Natural killer cell (primary cell): Measurements from ENCODE around the gene RBFOX1. TPM values are rescaled to one million over a fixed set of nuclear protein-coding genes. Genes with fewer than 3 reads are reported as not detected.

Experiments used
- ATAC-seq, 3 donors: fragments of 150-1000 bp in 2 of 3; fragments of 200-7000 bp in 1 of 3; cut with Tn5 transposase; 1 replicate in 1 of 3; 2 replicates in 2 of 3; pipeline ENCODE4 v1.10.0; 2021; ENCODE audit warnings: mild to moderate bottlenecking in 2 of 3, moderate library complexity in 2 of 3
- DNase-seq, 2 donors: peaks; one replicate each; pipeline versions ENCODE4 v3.0.0 to v3.0.0-alpha.2; 2013 to 2021; ENCODE audit warnings: mixed read lengths in 1 of 2
- H3K27ac ChIP-seq: one replicate; pipeline ENCODE4 v1.5.1; 2013; ENCODE audit warnings: mild to moderate bottlenecking, low read length
- H3K27me3 ChIP-seq: one replicate; pipeline ENCODE4 v1.6.1; 2013; ENCODE audit warnings: low read length; ENCODE audit not compliant: control insufficient read depth, insufficient read depth
- H3K36me3 ChIP-seq: one replicate; pipeline ENCODE4 v1.6.1; 2013; ENCODE audit warnings: low read length; ENCODE audit not compliant: control insufficient read depth, insufficient read depth
- H3K4me1 ChIP-seq: one replicate; pipeline ENCODE4 v1.6.1; 2013; ENCODE audit warnings: low read length; ENCODE audit not compliant: control insufficient read depth, insufficient read depth
- H3K4me3 ChIP-seq: one replicate; pipeline ENCODE4 v1.5.1; 2013; ENCODE audit warnings: low read length
- H3K9me3 ChIP-seq: one replicate; pipeline ENCODE4 v1.6.1; 2013; ENCODE audit warnings: low read length; ENCODE audit not compliant: control insufficient read depth, insufficient read depth
- H3K27ac Mint-ChIP-seq, 2 donors: one replicate each; pipeline ENCODE4 v1.8.0; 2022; ENCODE audit warnings: mild to moderate bottlenecking in 2 of 2, mixed read lengths in 2 of 2, moderate library complexity in 1 of 2
- H3K27me3 Mint-ChIP-seq, 2 donors: one replicate each; pipeline ENCODE4 v1.8.0; 2022; ENCODE audit warnings: low read depth in 2 of 2, mixed read lengths in 2 of 2
- H3K36me3 Mint-ChIP-seq: one replicate; pipeline ENCODE4 v1.8.0; 2022; ENCODE audit warnings: mixed read lengths
- H3K4me1 Mint-ChIP-seq, 2 donors: one replicate each; pipeline ENCODE4 v1.8.0; 2022; ENCODE audit warnings: mixed read lengths in 2 of 2
- H3K4me3 Mint-ChIP-seq: one replicate; pipeline ENCODE4 v1.8.0; 2022; ENCODE audit warnings: mild to moderate bottlenecking, moderate library complexity, mixed read lengths
- H3K9me3 Mint-ChIP-seq, 2 donors: one replicate each; pipeline ENCODE4 v1.8.0; 2022; ENCODE audit warnings: mixed read lengths in 2 of 2
- WGBS: methylation state at CpG from one replicate; pipeline ENCODE4 v1.1.7; 2013; ENCODE audit warnings: missing lambda C conversion rate; ENCODE audit not compliant: insufficient coverage; 5-methylcytosine and 5-hydroxymethylcytosine counted together
- intact Hi-C: fragments of 100-400 bp; cut with micrococcal nuclease; formaldehyde crosslinking; loops from one replicate; pipeline ENCODE4 v1.14.2; 2022
- total RNA-seq, 4 donors: library from RNA; stranded (reverse); fragments of 120-200 nt in 1 of 4; gene quantifications; one replicate each; pipeline versions ENCODE4 v1.2.3 to v1.2.4, GENCODE V29; 2013 to 2022
- TF ChIP-seq, protein P1 (sequence below): fragments of 200-600 bp; IDR thresholded peaks from one replicate; pipeline ENCODE4 v1.8.0; 2022; ENCODE audit warnings: antibody characterized with exemption

RBFOX1 gene
- total RNA-seq, 3 donors from 2014 or later (not counting 1 experiment from before 2014, with no cell fraction given): not detected

DNA sequence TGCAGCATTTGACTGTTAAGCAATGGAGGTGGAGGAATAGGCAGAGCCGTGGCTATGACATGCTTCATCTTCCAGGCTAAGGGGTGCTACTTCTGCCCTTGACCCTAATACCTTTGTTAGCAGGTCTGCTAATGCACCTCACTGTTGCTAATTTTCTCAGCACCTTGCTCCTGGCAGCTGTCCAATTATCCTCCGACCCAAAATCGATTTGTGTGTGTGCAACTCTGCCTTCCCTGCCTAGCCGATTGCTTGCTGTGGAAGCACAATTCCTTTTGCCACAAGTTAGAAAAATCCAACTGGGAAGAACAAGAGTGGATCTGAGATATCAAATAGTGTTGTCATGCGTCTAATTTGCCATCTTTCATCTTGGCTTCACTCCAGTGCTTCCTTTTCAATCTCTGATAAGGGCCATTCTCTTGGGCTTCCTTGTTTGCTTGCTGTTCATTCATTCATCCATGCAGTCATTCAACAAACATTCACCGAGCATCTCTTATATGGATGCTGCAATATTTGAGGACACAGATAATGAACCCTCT lies 422.8 kb downstream of the RBFOX1 start:
- no peaks in the 10 kb centered on the region for H3K27me3 ChIP-seq
- WGBS: 82% methylated on average over 6 of the region's 6 CpGs
- no peak overlapping the region for H3K27ac ChIP-seq
- no peak overlapping the region for H3K4me3 ChIP-seq
- no peaks in the 10 kb centered on the region for H3K4me1 Mint-ChIP-seq
- H3K36me3 Mint-ChIP-seq: no peaks in the 10 kb centered on the region
- no peaks in the 10 kb centered on the region for H3K4me1 ChIP-seq
- H3K9me3 Mint-ChIP-seq: peaks cover 6 to 7% of the 10 kb centered on the region in 2 donors
- H3K27ac Mint-ChIP-seq: no peak overlapping the region
- H3K9me3 ChIP-seq: no peaks in the 10 kb centered on the region
- DNase-seq (no peak), ATAC-seq (no peak)
- H3K36me3 ChIP-seq: no peaks in the 10 kb centered on the region
- H3K4me3 Mint-ChIP-seq: no peak overlapping the region
- H3K27me3 Mint-ChIP-seq: no peaks in the 10 kb centered on the region
- TF ChIP-seq, protein P1, sequence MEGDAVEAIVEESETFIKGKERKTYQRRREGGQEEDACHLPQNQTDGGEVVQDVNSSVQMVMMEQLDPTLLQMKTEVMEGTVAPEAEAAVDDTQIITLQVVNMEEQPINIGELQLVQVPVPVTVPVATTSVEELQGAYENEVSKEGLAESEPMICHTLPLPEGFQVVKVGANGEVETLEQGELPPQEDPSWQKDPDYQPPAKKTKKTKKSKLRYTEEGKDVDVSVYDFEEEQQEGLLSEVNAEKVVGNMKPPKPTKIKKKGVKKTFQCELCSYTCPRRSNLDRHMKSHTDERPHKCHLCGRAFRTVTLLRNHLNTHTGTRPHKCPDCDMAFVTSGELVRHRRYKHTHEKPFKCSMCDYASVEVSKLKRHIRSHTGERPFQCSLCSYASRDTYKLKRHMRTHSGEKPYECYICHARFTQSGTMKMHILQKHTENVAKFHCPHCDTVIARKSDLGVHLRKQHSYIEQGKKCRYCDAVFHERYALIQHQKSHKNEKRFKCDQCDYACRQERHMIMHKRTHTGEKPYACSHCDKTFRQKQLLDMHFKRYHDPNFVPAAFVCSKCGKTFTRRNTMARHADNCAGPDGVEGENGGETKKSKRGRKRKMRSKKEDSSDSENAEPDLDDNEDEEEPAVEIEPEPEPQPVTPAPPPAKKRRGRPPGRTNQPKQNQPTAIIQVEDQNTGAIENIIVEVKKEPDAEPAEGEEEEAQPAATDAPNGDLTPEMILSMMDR: no peak
- intact Hi-C loops: no loop called here
